Measurements from ENCODE around the gene LAMA3. TPM values are rescaled to one million over a fixed set of nuclear protein-coding genes. Genes with fewer than 3 reads are reported as not detected.
A peak's percentile ranks its signal among the peaks of the same experiment; 100 is the strongest.

LAMA3 gene
- total RNA-seq, 1 experiment from 2014 or later, result 8.1 TPM

DNA sequence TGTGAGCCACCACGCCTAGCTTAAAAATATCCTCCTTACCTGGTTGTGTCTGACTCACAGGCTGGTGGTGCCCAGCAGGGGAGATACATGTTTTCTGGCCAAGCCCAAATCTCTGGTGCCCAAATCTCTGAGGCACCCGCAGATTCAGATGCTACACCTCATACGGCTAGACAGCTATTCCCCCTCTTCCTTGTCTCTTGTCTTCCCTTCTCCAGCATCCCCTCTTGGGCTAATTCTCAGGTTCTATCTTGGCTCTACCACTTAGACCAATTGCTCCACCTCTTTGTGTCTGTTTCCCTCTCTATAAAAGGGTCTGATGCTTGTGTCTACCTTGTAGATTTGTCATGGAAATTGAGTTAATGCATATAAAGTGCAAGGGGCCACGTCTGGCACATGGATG, 13.4 kb downstream of the LAMA3 start:
- Histone ChIP-seq H3K27ac (ENCODE audit: low read length) (no peak overlapping the region), H3K4me1 (ENCODE audit: control insufficient read depth, insufficient read depth, low read length) (no peaks in the 10 kb centered on the region), H3K4me3 (ENCODE audit: low read depth in 2 of 2, low read length in 2 of 2) (no peak overlapping the region), H3K27me3 (ENCODE audit: control insufficient read depth, insufficient read depth, low read length) (no peaks in the 10 kb centered on the region; the same call in 1 of the 2 replicates), H3K9me3 (ENCODE audit: control insufficient read depth, insufficient read depth, low read depth, low read length) (peaks cover 8% of the 10 kb centered on the region; the same call in 1 of the 2 replicates), H3K36me3 (ENCODE audit: control insufficient read depth, insufficient read depth, low read length) (no peaks in the 10 kb centered on the region)
- DNase-seq (ENCODE audit: low read depth, low spot score), result no peak
- POLR2A ChIA-PET, result no interaction called here
- peak; percentile 16; the same call in 1 of the 2 replicates for ATAC-seq
- in situ Hi-C loops (cut with HindIII; ENCODE audit: low pct_unique_long_range_greater_than_20kb, low sequenced_read_pairs) (no loop called here), intact Hi-C loops (cut with micrococcal nuclease; ENCODE audit: unreplicated experiment) (loop anchor here (2.0 to 10.0 kb wide), 2 partner anchors 80 to 188 kb away; no protein-coding TSS in a partner anchor)
- TF ChIP-seq CTCF (IDR thresholded peaks at IDR 0.05) (no peak), POLR2AphosphoS5 (IDR thresholded peaks at IDR 0.05; ENCODE audit: low read depth, low read length) (no peak), TCF7L2 (IDR thresholded peaks at IDR 0.05; ENCODE audit: low read depth, low read length) (no peak), SIN3A (IDR thresholded peaks at IDR 0.05; ENCODE audit: borderline replicate concordance, insufficient read depth, low read depth, low read length) (no peak)
- TF ChIP-seq, protein P1, sequence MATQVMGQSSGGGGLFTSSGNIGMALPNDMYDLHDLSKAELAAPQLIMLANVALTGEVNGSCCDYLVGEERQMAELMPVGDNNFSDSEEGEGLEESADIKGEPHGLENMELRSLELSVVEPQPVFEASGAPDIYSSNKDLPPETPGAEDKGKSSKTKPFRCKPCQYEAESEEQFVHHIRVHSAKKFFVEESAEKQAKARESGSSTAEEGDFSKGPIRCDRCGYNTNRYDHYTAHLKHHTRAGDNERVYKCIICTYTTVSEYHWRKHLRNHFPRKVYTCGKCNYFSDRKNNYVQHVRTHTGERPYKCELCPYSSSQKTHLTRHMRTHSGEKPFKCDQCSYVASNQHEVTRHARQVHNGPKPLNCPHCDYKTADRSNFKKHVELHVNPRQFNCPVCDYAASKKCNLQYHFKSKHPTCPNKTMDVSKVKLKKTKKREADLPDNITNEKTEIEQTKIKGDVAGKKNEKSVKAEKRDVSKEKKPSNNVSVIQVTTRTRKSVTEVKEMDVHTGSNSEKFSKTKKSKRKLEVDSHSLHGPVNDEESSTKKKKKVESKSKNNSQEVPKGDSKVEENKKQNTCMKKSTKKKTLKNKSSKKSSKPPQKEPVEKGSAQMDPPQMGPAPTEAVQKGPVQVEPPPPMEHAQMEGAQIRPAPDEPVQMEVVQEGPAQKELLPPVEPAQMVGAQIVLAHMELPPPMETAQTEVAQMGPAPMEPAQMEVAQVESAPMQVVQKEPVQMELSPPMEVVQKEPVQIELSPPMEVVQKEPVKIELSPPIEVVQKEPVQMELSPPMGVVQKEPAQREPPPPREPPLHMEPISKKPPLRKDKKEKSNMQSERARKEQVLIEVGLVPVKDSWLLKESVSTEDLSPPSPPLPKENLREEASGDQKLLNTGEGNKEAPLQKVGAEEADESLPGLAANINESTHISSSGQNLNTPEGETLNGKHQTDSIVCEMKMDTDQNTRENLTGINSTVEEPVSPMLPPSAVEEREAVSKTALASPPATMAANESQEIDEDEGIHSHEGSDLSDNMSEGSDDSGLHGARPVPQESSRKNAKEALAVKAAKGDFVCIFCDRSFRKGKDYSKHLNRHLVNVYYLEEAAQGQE (IDR thresholded peaks at IDR 0.05; ENCODE audit: insufficient read depth in 1 of 2, low read depth in 2 of 2, low read length in 1 of 2), result no peak
- BruUV-seq (replicated peaks), result no TSS peak
- CTCF ChIA-PET, result interaction anchor here (0.6 to 2.1 kb wide), 10 partner anchors 11 to 187 kb away, joined by 3 to 18 read pairs (median 7); no protein-coding TSS in a partner anchor

DNA sequence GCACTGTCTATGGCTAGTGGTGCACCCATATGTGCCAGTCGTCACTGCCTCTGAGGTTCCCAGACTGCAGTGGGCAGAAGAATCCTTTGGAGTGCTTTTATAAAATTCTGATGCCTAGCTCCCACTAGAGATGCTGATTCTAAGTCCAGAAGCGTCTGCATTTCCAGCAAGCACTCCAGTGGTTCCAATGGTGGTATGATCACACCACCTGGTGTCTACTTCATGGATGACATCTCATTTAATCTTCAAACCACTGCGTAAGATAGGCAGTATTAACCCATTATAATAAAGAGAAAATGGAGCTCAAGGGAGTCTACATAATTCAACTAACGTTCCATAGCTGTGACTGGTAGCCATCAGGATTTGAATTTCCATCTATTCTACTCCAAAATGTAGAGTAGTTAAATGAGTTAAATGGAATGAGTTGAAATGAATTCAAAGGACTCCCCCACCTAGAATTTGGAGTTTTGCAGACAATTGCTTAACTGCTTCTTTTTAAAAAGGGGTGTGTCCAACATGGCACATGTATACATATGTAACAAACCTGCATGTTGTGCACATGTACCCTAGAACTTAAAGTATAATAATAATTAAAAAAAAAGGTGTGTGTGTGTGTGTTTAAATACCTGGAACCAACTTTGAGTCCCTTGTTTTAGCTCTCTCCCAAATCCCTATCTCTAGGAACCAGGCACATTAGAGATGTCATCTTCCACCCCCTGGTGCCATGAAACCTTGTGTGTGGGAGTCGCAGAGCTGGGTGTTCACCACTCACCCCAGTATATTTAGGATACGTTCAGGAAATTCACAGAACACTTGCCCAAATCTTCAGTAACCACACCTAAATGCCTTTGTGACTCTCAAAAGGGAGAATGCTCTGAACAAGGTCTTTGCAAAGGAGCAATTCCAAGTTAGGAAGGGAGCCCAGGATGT, 14.1 kb downstream of the LAMA3 start:
- Histone ChIP-seq H3K4me3 (ENCODE audit: low read depth in 2 of 2, low read length in 2 of 2) (no peak overlapping the region), H3K9me3 (ENCODE audit: control insufficient read depth, insufficient read depth, low read depth, low read length) (peaks cover 8% of the 10 kb centered on the region; the same call in 1 of the 2 replicates), H3K27me3 (ENCODE audit: control insufficient read depth, insufficient read depth, low read length) (no peaks in the 10 kb centered on the region; the same call in 1 of the 2 replicates), H3K36me3 (ENCODE audit: control insufficient read depth, insufficient read depth, low read length) (no peaks in the 10 kb centered on the region), H3K27ac (ENCODE audit: low read length) (no peak overlapping the region), H3K4me1 (ENCODE audit: control insufficient read depth, insufficient read depth, low read length) (no peaks in the 10 kb centered on the region)
- in situ Hi-C loops (cut with HindIII; ENCODE audit: low pct_unique_long_range_greater_than_20kb, low sequenced_read_pairs), result no loop called here
- peak; percentile 76 for TF ChIP-seq CTCF (IDR thresholded peaks at IDR 0.05)
- TF ChIP-seq SIN3A (IDR thresholded peaks at IDR 0.05; ENCODE audit: borderline replicate concordance, insufficient read depth, low read depth, low read length), result no peak
- TF ChIP-seq, protein P1 (IDR thresholded peaks at IDR 0.05; ENCODE audit: insufficient read depth in 1 of 2, low read depth in 2 of 2, low read length in 1 of 2), result no peak
- TF ChIP-seq POLR2AphosphoS5 (IDR thresholded peaks at IDR 0.05; ENCODE audit: low read depth, low read length), result no peak
- DNase-seq (ENCODE audit: low read depth, low spot score) (peak; percentile 50), ATAC-seq (peak; percentile 95)
- intact Hi-C loops (cut with micrococcal nuclease; ENCODE audit: unreplicated experiment), result loop anchor here (2.0 to 10.0 kb wide), 2 partner anchors 81 to 189 kb away; no protein-coding TSS in a partner anchor
- CTCF ChIA-PET, result interaction anchor here (0.5 to 2.1 kb wide), 15 partner anchors 11 to 211 kb away, joined by 3 to 18 read pairs (median 4); no protein-coding TSS in a partner anchor
- BruUV-seq (replicated peaks), result no TSS peak
- POLR2A ChIA-PET, result no interaction called here

Measured in Panc1 (cell line).